GM06990 (cell line): ENCODE results near the gene TMEM151B.

Source experiments
- DNase-seq: peaks from one replicate; pipeline ENCODE4 v3.0.0-alpha.2; 2011; ENCODE audit not compliant: insufficient read length; ENCODE audit errors: extremely low read depth
- H3K27me3 ChIP-seq: replicated peaks from 2 replicates; pipeline ENCODE4 v1.6.0; 2011; ENCODE audit warnings: low read length; ENCODE audit not compliant: control insufficient read depth, insufficient read depth
- H3K36me3 ChIP-seq: 2 replicates; pipeline ENCODE4 v1.5.1; 2011; ENCODE audit warnings: low read length; ENCODE audit not compliant: control insufficient read depth, insufficient read depth
- H3K4me3 ChIP-seq: replicated peaks from 2 replicates; pipeline ENCODE4 v1.5.1; 2011; ENCODE audit warnings: low read depth, mild to moderate bottlenecking, control low read depth, low read length
- TF ChIP-seq, protein P1 (sequence below): IDR thresholded peaks from 2 replicates; pipeline ENCODE4 v1.5.1; 2011; ENCODE audit warnings: low read length, control low read depth, mild to moderate bottlenecking, inconsistent platforms; ENCODE audit not compliant: insufficient read depth, poor library complexity, severe bottlenecking

The TMEM151B gene

GRCh38 chr6:44223319-44224028 is 46.8 kb upstream of the TMEM151B start, which contains the start of gene SLC29A1:
Gene SLC29A1 (plus strand): TSS chr6:44223595. CDS start chr6:44227314, 3,719 bp downstream.
- no peaks in the 10 kb centered on the region for H3K27me3 ChIP-seq
- 0 out of 2 replicates have a peak, but pooled peaks cover 2% of the 10 kb centered on the region for H3K36me3 ChIP-seq
- DNase-seq, result peak; percentile 84
- TF ChIP-seq, protein P1, sequence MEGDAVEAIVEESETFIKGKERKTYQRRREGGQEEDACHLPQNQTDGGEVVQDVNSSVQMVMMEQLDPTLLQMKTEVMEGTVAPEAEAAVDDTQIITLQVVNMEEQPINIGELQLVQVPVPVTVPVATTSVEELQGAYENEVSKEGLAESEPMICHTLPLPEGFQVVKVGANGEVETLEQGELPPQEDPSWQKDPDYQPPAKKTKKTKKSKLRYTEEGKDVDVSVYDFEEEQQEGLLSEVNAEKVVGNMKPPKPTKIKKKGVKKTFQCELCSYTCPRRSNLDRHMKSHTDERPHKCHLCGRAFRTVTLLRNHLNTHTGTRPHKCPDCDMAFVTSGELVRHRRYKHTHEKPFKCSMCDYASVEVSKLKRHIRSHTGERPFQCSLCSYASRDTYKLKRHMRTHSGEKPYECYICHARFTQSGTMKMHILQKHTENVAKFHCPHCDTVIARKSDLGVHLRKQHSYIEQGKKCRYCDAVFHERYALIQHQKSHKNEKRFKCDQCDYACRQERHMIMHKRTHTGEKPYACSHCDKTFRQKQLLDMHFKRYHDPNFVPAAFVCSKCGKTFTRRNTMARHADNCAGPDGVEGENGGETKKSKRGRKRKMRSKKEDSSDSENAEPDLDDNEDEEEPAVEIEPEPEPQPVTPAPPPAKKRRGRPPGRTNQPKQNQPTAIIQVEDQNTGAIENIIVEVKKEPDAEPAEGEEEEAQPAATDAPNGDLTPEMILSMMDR, result no peak
- H3K4me3 ChIP-seq, result peak within 1 kb of the TSS; percentile 73

DNA sequence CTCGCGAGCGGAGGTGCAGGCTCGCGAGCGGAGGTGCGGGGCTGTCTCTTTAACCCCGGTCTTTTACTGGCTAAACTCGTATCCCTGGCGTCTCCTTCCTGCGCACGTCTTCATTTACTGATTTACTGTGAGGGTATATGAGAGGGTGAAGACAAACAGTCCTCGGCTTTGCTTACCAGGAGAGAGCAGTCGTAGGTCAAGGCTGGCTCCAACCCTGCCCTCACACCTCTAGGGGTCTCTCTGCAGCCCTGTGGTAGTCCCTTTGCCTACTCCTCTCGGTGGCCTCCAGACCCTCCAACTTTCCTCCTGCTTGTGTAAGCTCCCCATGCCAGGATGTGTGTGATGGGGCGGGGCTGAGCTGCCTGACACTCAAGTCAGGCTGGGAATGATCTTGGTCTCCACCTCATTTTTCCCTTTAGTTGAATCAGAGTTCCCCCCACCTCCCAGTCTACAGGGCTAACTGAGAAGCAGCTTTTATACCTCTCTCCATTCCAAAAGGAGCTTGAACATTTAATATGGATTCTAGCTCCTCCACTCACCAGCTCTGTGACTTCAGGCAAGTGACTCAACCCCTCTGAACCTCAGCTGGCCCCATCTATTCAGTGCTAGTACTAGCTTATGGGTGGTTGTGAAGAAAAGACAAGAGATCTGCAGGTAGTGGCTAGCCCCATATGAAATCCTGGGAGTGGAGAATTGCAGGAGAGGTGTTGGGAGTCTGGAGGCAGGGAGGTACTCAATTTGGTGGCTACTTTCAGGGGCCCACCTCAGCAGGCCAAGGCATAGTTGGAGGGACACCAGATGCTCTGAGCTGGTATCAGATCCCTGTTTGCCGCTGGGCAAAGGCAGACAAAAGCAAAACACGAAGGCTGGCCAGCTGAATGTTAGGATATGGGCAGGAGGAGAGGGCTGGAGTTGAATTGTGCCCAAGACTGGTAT is 46.0 kb upstream of the TMEM151B start:
- no peak for DNase-seq
- TF ChIP-seq, protein P1, result peak; percentile 19

DNA sequence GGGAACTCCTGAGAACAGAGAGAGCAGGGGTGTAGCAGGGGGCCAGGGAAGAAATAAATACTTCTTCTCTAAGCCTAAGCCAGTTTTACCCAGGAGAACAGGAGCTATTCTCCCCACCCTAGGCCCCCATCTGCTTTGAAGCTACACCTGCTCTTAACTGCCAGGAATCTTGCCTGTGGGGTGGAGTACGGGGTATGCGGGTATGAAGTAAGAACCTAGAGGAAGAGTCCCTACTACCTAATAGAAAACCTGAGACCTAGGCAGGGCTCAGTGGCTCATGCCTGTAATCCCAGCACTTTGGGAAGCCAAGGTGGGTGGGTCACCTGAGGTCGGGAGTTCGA is 45.3 kb upstream of the TMEM151B start:
- TF ChIP-seq, protein P1, result no peak
- no peak for DNase-seq
- Histone ChIP-seq H3K4me3 (peak overlapping the region; percentile 73), H3K27me3 (no peaks in the 10 kb centered on the region), H3K36me3 (peaks cover 4% of the 10 kb centered on the region)

More for the DNA sequence above, 46.0 kb upstream of the TMEM151B start:
- Histone ChIP-seq H3K27me3 (no peaks in the 10 kb centered on the region), H3K4me3 (peak overlapping the region; percentile 73), H3K36me3 (0 out of 2 replicates have a peak, but pooled peaks cover 2% of the 10 kb centered on the region)

GRCh38 chr6:44225579-44226325 is 44.5 kb upstream of the TMEM151B start:
- TF ChIP-seq, protein P1, result no peak
- no peak overlapping the region for H3K4me3 ChIP-seq
- no peaks in the 10 kb centered on the region for H3K27me3 ChIP-seq
- peaks cover 9% of the 10 kb centered on the region for H3K36me3 ChIP-seq
- DNase-seq, result no peak

GRCh38 chr6:44226368-44227147 is 43.7 kb upstream of the TMEM151B start:
- DNase-seq, result no peak
- H3K36me3 ChIP-seq, result peaks cover 11% of the 10 kb centered on the region
- H3K4me3 ChIP-seq, result no peak overlapping the region
- H3K27me3 ChIP-seq, result no peaks in the 10 kb centered on the region
- TF ChIP-seq, protein P1, result no peak
